ENCODE measurements around the gene SETD2. TPM values are rescaled to one million over a fixed set of nuclear protein-coding genes. Genes with fewer than 3 reads are reported as not detected.

SETD2 gene
- total and polyA plus RNA-seq, 9 of the 15 experiments (the other 6 are each of a cell fraction or from before 2014, with no cell fraction given), result 8.2 to 44.0 (median 33.6) TPM

DNA sequence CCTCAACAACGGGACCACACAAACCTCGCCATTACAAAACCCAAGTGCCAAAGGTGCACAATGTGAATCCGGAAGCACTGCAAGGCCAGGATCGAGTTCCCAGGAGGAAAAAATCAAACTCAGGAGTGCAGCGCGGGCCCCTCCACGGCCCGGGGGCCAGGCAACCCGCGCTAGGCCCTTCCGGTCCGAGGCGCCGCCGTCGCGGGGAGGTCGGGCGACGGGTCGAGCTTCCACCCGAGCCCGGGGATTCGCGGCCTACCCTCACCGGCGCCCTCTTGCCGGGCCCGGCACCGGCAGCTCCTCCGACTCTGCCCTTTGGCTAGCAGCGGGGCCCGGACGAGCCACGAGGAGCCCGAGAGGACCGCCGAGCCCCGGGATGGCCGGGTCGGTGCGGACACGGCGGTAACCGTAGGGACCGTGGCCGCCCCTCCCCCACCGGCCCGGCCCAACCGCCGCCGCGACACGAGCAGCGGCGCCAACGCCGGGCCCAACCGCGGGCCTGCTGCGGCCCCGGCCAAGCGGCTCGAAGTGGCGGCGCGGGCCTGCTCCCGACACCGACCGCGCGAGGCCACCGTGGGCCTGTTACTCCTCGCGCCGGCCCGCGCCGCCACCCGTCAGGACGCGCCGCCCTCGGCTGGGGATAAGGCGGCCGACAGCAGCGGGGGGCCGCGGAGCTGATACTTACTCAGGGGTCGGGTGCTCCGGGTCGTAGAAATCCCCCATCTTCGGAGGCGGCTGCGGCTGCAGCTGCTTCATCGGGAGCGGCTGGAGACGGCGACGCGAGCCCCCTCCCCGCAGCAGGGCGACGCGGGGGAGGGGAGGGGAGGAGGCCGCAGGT is 525 bp downstream of the SETD2 start (continued):
- TF ChIP-seq POLR2H (tag; IDR thresholded peaks at IDR 0.05; ENCODE audit: low read depth), result no peak; the same call in 1 of the 2 replicates
- no peak for TF ChIP-seq HOXB6 (CRISPR knock-in tag; IDR thresholded peaks at IDR 0.05; ENCODE audit: borderline replicate concordance)
- 0 out of 2 replicates have a peak, but pooled peaks have one; percentile 26 for TF ChIP-seq CTBP1 (IDR thresholded peaks at IDR 0.05; ENCODE audit: borderline replicate concordance)
- TF ChIP-seq ZNF232 (CRISPR knock-in tag; IDR thresholded peaks at IDR 0.05), result peak; percentile 92
- no peak for TF ChIP-seq RFX7 (CRISPR knock-in tag; IDR thresholded peaks at IDR 0.05)
- TF ChIP-seq JUND (IDR thresholded peaks at IDR 0.05; ENCODE audit: borderline replicate concordance, low read depth, low read length), result no peak
- TF ChIP-seq JUND (tag; IDR thresholded peaks at IDR 0.05; ENCODE audit: borderline replicate concordance, low read depth, low read length), result no peak
- no peak for TF ChIP-seq ZNF354B (CRISPR knock-in tag; IDR thresholded peaks at IDR 0.05)
- TF ChIP-seq, protein P1, sequence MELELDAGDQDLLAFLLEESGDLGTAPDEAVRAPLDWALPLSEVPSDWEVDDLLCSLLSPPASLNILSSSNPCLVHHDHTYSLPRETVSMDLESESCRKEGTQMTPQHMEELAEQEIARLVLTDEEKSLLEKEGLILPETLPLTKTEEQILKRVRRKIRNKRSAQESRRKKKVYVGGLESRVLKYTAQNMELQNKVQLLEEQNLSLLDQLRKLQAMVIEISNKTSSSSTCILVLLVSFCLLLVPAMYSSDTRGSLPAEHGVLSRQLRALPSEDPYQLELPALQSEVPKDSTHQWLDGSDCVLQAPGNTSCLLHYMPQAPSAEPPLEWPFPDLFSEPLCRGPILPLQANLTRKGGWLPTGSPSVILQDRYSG (tag; conservative IDR thresholded peaks at IDR 0.05; ENCODE audit: low read depth), result no peak
- TF ChIP-seq NFATC3 (IDR thresholded peaks at IDR 0.05), result no peak
- TF ChIP-seq, protein P2, sequence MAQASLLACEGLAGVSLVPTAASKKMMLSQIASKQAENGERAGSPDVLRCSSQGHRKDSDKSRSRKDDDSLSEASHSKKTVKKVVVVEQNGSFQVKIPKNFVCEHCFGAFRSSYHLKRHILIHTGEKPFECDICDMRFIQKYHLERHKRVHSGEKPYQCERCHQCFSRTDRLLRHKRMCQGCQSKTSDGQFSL (CRISPR knock-in tag; IDR thresholded peaks at IDR 0.05), result peak; percentile 45; the same call in 1 of the 2 replicates
- TF ChIP-seq, protein P2 (tag; IDR thresholded peaks at IDR 0.05), result 0 out of 4 replicates have a peak, but pooled peaks of 1 of the 2 experiments have one; percentile 58
- 0 out of 2 replicates have a peak, but pooled peaks have one; percentile 44 for TF ChIP-seq KLF1 (tag; IDR thresholded peaks at IDR 0.05)
- TF ChIP-seq ZNF174 (CRISPR knock-in tag; IDR thresholded peaks at IDR 0.05), result no peak
- TF ChIP-seq GABPB2 (CRISPR knock-in tag; conservative IDR thresholded peaks at IDR 0.05), result no peak
- no peak for TF ChIP-seq HDAC6 (IDR thresholded peaks at IDR 0.05; ENCODE audit: low read depth, low read length)
- TF ChIP-seq, protein P3, sequence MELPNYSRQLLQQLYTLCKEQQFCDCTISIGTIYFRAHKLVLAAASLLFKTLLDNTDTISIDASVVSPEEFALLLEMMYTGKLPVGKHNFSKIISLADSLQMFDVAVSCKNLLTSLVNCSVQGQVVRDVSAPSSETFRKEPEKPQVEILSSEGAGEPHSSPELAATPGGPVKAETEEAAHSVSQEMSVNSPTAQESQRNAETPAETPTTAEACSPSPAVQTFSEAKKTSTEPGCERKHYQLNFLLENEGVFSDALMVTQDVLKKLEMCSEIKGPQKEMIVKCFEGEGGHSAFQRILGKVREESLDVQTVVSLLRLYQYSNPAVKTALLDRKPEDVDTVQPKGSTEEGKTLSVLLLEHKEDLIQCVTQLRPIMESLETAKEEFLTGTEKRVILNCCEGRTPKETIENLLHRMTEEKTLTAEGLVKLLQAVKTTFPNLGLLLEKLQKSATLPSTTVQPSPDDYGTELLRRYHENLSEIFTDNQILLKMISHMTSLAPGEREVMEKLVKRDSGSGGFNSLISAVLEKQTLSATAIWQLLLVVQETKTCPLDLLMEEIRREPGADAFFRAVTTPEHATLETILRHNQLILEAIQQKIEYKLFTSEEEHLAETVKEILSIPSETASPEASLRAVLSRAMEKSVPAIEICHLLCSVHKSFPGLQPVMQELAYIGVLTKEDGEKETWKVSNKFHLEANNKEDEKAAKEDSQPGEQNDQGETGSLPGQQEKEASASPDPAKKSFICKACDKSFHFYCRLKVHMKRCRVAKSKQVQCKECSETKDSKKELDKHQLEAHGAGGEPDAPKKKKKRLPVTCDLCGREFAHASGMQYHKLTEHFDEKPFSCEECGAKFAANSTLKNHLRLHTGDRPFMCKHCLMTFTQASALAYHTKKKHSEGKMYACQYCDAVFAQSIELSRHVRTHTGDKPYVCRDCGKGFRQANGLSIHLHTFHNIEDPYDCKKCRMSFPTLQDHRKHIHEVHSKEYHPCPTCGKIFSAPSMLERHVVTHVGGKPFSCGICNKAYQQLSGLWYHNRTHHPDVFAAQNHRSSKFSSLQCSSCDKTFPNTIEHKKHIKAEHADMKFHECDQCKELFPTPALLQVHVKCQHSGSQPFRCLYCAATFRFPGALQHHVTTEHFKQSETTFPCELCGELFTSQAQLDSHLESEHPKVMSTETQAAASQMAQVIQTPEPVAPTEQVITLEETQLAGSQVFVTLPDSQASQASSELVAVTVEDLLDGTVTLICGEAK (IDR thresholded peaks at IDR 0.05), result peak; percentile 64
- TF ChIP-seq, protein P3 (CRISPR knock-in tag; IDR thresholded peaks at IDR 0.05), result peak; percentile 23; the same call in 1 of the 2 replicates
